HEK293 (cell line): Measurements from ENCODE around the gene SYNGR1.

ENCODE experiments used
- ATF2 ChIP-seq: fragments of 450-650 bp; formaldehyde crosslinking; IDR thresholded peaks from 2 replicates; pipeline ENCODE4 v1.5.1; 2016; ENCODE audit warnings: missing biosample characterization, missing genetic modification characterization, low read depth
- CTCF ChIP-seq: fragments of 450-650 bp; formaldehyde crosslinking; IDR thresholded peaks from 2 replicates; pipeline ENCODE4 v1.5.1; 2016; ENCODE audit warnings: missing biosample characterization, missing genetic modification characterization
- EGR2 ChIP-seq: fragments of 450-650 bp; formaldehyde crosslinking; IDR thresholded peaks from 2 replicates; pipeline ENCODE4 v1.5.1; 2016; ENCODE audit warnings: low read depth, missing biosample characterization, missing genetic modification characterization
- KLF16 ChIP-seq: fragments of 450-650 bp; formaldehyde crosslinking; IDR thresholded peaks from 2 replicates; pipeline ENCODE4 v1.5.1; 2017; ENCODE audit warnings: missing biosample characterization, missing genetic modification characterization
- SALL2 ChIP-seq: fragments of 450-650 bp; formaldehyde crosslinking; IDR thresholded peaks from 2 replicates; pipeline ENCODE4 v1.5.0; 2017; ENCODE audit warnings: missing biosample characterization, mild to moderate bottlenecking, missing genetic modification characterization, borderline replicate concordance
- ZFP37 ChIP-seq: fragments of 450-650 bp; formaldehyde crosslinking; IDR thresholded peaks from 2 replicates; pipeline ENCODE4 v1.5.1; 2016; ENCODE audit warnings: missing biosample characterization, missing genetic modification characterization
- ZNF211 ChIP-seq: fragments of 450-650 bp; formaldehyde crosslinking; IDR thresholded peaks from 2 replicates; pipeline ENCODE4 v1.5.1; 2016; ENCODE audit warnings: low read depth, missing biosample characterization, missing genetic modification characterization

GRCh38 chr22:39374801-39375200 lies 25.0 kb downstream of the SYNGR1 start:
- TF ChIP-seq ZFP37 (tag by site-specific recombination) (no peak), CTCF (no peak), KLF16 (tag by site-specific recombination) (no peak), EGR2 (no peak), ATF2 (no peak), SALL2 (tag by site-specific recombination) (no peak), ZNF211 (tag by site-specific recombination) (no peak)
